ENCODE data around the gene UPK3A. TPM values are rescaled to one million over a fixed set of nuclear protein-coding genes. Genes with fewer than 3 reads are reported as not detected.

The UPK3A gene
- total and polyA plus RNA-seq, 2 experiments from 2014 or later = 0.47 TPM; not detected in 1

DNA sequence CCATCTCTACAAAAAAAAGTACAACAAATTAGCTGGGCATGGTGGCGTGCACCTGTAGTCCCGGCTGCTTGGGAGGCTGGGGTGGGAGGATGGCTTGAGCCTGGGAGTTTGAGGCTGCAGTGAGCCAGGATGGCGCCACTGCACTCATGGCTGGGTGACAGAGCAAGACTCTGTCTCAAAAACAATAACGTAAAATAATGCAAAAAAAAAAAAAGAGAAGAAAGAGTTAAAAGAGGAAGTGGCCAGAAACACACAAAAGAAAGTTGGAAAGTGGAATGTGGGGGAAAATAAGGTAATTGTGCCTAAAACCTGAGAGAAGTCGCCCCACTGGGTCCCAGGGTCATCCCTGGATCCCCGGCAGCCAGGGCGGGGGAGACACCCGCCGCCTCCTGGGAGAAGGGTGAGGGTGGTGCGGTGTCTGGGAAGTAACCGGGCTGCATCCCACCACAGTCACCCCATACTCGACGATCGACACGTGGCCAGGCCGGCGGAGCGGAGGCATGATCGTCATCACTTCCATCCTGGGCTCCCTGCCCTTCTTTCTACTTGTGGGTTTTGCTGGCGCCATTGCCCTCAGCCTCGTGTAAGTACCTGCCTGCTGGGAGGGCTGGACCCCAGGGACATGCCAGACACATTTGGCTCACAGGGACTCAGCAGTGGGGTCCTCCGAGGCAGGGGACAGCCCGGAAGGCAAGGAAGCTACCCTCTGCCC is 8.1 kb downstream of the UPK3A start:
- Histone ChIP-seq H3F3A (replicated peaks; ENCODE audit: low read depth) (no peaks in the 10 kb centered on the region), H3K9me2 (ENCODE audit: insufficient read depth) (no peaks in the 10 kb centered on the region), H3K4me2 (no peak overlapping the region), H3K27me3 (ENCODE audit: insufficient read depth) (no peaks in the 10 kb centered on the region), H3K36me3 (ENCODE audit: insufficient read depth) (no peaks in the 10 kb centered on the region), H3K79me2 (replicated peaks; ENCODE audit: insufficient read depth) (no peaks in the 10 kb centered on the region), H4K20me1 (replicated peaks; ENCODE audit: insufficient read depth) (no peaks in the 10 kb centered on the region), H3K27ac (ENCODE audit: low read depth) (no peak overlapping the region), H2AFZ (no peak overlapping the region), H3K4me3 (no peak overlapping the region), H3K4me1 (ENCODE audit: insufficient read depth) (peaks cover 5% of the 10 kb centered on the region; the same call in 1 of the 2 replicates)
- Mint-ChIP-seq H3K9me3 (no peaks in the 10 kb centered on the region), H3K4me1 (no peaks in the 10 kb centered on the region), H3K4me3 (no peak overlapping the region), H3K27ac (no peak overlapping the region), H3K27me3 (ENCODE audit: insufficient read depth, low read depth, poor library complexity) (peaks cover 2% of the 10 kb centered on the region), H3K36me3 (ENCODE audit: low read depth) (no peaks in the 10 kb centered on the region)
- no peak for DNase-seq (ENCODE audit: low spot score)
- TF ChIP-seq, protein P1, sequence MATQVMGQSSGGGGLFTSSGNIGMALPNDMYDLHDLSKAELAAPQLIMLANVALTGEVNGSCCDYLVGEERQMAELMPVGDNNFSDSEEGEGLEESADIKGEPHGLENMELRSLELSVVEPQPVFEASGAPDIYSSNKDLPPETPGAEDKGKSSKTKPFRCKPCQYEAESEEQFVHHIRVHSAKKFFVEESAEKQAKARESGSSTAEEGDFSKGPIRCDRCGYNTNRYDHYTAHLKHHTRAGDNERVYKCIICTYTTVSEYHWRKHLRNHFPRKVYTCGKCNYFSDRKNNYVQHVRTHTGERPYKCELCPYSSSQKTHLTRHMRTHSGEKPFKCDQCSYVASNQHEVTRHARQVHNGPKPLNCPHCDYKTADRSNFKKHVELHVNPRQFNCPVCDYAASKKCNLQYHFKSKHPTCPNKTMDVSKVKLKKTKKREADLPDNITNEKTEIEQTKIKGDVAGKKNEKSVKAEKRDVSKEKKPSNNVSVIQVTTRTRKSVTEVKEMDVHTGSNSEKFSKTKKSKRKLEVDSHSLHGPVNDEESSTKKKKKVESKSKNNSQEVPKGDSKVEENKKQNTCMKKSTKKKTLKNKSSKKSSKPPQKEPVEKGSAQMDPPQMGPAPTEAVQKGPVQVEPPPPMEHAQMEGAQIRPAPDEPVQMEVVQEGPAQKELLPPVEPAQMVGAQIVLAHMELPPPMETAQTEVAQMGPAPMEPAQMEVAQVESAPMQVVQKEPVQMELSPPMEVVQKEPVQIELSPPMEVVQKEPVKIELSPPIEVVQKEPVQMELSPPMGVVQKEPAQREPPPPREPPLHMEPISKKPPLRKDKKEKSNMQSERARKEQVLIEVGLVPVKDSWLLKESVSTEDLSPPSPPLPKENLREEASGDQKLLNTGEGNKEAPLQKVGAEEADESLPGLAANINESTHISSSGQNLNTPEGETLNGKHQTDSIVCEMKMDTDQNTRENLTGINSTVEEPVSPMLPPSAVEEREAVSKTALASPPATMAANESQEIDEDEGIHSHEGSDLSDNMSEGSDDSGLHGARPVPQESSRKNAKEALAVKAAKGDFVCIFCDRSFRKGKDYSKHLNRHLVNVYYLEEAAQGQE (IDR thresholded peaks at IDR 0.05; ENCODE audit: unreplicated experiment) = no peak
- TF ChIP-seq ZNF114 (CRISPR knock-in tag; IDR thresholded peaks at IDR 0.05) (no peak), JUNB (IDR thresholded peaks at IDR 0.05; ENCODE audit: unreplicated experiment) (no peak), EZH2phosphoT487 (IDR thresholded peaks at IDR 0.05; ENCODE audit: unreplicated experiment) (no peak), EZH2 (IDR thresholded peaks at IDR 0.05; ENCODE audit: low read depth, unreplicated experiment) (no peak), CREB1 (CRISPR knock-in tag; IDR thresholded peaks at IDR 0.05; ENCODE audit: low read depth) (no peak), NANOG (IDR thresholded peaks at IDR 0.05; ENCODE audit: borderline replicate concordance) (no peak), POLR2AphosphoS5 (IDR thresholded peaks at IDR 0.05; ENCODE audit: low read depth) (no peak), STAT1 (IDR thresholded peaks at IDR 0.05; ENCODE audit: unreplicated experiment) (no peak)
- TF ChIP-seq, protein P2, sequence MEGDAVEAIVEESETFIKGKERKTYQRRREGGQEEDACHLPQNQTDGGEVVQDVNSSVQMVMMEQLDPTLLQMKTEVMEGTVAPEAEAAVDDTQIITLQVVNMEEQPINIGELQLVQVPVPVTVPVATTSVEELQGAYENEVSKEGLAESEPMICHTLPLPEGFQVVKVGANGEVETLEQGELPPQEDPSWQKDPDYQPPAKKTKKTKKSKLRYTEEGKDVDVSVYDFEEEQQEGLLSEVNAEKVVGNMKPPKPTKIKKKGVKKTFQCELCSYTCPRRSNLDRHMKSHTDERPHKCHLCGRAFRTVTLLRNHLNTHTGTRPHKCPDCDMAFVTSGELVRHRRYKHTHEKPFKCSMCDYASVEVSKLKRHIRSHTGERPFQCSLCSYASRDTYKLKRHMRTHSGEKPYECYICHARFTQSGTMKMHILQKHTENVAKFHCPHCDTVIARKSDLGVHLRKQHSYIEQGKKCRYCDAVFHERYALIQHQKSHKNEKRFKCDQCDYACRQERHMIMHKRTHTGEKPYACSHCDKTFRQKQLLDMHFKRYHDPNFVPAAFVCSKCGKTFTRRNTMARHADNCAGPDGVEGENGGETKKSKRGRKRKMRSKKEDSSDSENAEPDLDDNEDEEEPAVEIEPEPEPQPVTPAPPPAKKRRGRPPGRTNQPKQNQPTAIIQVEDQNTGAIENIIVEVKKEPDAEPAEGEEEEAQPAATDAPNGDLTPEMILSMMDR (conservative IDR thresholded peaks at IDR 0.05; ENCODE audit: low read depth in 2 of 2) = no peak
- TF ChIP-seq, protein P3, sequence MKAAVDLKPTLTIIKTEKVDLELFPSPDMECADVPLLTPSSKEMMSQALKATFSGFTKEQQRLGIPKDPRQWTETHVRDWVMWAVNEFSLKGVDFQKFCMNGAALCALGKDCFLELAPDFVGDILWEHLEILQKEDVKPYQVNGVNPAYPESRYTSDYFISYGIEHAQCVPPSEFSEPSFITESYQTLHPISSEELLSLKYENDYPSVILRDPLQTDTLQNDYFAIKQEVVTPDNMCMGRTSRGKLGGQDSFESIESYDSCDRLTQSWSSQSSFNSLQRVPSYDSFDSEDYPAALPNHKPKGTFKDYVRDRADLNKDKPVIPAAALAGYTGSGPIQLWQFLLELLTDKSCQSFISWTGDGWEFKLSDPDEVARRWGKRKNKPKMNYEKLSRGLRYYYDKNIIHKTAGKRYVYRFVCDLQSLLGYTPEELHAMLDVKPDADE (IDR thresholded peaks at IDR 0.05) = no peak
- TF ChIP-seq, protein P4, sequence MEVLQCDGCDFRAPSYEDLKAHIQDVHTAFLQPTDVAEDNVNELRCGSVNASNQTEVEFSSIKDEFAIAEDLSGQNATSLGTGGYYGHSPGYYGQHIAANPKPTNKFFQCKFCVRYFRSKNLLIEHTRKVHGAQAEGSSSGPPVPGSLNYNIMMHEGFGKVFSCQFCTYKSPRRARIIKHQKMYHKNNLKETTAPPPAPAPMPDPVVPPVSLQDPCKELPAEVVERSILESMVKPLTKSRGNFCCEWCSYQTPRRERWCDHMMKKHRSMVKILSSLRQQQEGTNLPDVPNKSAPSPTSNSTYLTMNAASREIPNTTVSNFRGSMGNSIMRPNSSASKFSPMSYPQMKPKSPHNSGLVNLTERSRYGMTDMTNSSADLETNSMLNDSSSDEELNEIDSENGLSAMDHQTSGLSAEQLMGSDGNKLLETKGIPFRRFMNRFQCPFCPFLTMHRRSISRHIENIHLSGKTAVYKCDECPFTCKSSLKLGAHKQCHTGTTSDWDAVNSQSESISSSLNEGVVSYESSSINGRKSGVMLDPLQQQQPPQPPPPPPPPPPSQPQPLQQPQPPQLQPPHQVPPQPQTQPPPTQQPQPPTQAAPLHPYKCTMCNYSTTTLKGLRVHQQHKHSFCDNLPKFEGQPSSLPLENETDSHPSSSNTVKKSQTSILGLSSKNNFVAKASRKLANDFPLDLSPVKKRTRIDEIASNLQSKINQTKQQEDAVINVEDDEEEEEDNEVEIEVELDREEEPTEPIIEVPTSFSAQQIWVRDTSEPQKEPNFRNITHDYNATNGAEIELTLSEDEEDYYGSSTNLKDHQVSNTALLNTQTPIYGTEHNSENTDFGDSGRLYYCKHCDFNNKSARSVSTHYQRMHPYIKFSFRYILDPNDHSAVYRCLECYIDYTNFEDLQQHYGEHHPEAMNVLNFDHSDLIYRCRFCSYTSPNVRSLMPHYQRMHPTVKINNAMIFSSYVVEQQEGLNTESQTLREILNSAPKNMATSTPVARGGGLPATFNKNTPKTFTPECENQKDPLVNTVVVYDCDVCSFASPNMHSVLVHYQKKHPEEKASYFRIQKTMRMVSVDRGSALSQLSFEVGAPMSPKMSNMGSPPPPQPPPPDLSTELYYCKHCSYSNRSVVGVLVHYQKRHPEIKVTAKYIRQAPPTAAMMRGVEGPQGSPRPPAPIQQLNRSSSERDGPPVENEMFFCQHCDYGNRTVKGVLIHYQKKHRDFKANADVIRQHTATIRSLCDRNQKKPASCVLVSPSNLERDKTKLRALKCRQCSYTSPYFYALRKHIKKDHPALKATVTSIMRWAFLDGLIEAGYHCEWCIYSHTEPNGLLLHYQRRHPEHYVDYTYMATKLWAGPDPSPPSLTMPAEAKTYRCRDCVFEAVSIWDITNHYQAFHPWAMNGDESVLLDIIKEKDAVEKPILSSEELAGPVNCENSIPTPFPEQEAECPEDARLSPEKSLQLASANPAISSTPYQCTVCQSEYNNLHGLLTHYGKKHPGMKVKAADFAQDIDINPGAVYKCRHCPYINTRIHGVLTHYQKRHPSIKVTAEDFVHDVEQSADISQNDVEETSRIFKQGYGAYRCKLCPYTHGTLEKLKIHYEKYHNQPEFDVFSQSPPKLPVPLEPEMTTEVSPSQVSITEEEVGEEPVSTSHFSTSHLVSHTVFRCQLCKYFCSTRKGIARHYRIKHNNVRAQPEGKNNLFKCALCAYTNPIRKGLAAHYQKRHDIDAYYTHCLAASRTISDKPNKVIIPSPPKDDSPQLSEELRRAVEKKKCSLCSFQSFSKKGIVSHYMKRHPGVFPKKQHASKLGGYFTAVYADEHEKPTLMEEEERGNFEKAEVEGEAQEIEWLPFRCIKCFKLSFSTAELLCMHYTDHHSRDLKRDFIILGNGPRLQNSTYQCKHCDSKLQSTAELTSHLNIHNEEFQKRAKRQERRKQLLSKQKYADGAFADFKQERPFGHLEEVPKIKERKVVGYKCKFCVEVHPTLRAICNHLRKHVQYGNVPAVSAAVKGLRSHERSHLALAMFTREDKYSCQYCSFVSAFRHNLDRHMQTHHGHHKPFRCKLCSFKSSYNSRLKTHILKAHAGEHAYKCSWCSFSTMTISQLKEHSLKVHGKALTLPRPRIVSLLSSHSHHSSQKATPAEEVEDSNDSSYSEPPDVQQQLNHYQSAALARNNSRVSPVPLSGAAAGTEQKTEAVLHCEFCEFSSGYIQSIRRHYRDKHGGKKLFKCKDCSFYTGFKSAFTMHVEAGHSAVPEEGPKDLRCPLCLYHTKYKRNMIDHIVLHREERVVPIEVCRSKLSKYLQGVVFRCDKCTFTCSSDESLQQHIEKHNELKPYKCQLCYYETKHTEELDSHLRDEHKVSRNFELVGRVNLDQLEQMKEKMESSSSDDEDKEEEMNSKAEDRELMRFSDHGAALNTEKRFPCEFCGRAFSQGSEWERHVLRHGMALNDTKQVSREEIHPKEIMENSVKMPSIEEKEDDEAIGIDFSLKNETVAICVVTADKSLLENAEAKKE (CRISPR knock-in tag; IDR thresholded peaks at IDR 0.05) = no peak
- no peak for ATAC-seq

Data from GM23338 (cell line).